Stimulated activated CD4-positive, alpha-beta T cell treated with anti-CD3 and anti-CD28 coated beads, Interleukin-15, amount 100 ng/mL, for 1 hour (primary cell): ENCODE results near the gene COX4I2.
"Not testable (repeated sequence)": the region's sequence is repeated elsewhere in the genome, so short reads cannot be mapped to it uniquely, and the experiment has no call there.

Experiments used
- DNase-seq, 2 donors: peaks; one replicate each; pipeline ENCODE4 v3.0.0-alpha.2; 2020; ENCODE audit warnings: low read depth in 1 of 2, low spot score in 1 of 2

Gene COX4I2

DNA sequence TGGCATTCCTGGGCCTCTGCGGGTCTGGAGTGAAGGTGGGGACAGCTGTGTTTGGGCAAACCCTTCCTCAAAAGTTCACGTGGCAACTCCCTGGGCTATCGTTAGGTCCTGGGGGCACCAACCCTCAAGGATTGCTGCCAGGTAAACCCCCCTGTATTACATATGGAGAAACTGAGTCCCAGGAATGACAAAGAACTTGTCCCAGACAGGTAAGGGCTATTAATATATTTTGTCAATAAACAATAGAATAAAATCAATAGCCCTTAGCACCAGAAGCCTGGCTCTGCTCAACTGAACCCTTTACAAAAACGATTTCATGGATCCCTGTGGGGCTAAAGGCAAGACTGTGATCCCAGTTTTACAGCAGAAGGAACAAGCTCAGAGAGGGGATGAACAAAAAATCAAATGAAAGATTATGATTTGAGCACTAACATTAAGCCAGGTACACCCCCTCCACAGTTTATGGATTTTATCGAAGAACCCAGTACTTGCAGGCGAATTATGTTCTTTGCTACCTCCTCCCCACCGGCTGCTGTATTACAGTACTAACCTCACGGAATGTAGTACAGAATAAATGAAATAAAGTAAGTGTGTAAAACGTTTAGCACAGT lies 30.0 kb upstream of the COX4I2 start:
- no peak for DNase-seq

GRCh38 chr20:31608251-31608945 lies 29.3 kb upstream of the COX4I2 start:
- no peak for DNase-seq

DNA sequence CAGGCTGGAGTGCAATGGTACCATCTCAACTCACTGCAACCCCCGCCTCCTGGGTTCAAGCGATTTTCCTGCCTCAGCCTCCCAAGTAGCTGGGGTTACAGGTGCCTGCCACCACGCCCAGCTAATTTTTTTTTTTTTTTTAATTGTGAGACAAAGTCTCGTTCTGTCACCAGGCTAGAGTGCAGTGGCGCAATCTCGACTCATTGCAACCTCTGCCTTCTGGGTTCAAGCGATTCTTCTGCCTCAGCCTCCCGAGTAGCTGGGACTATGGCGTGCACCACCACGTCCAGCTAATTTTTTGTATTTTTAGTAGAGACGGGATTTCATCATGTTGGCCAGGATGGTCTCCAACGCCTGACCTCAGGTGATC lies 25.5 kb upstream of the COX4I2 start:
- DNase-seq = not testable (repeated sequence)

- DNase-seq = no peak
Measured at GRCh38 chr20:31615416-31615815, 22.3 kb upstream of the COX4I2 start.

GRCh38 chr20:31617432-31618104 lies 20.1 kb upstream of the COX4I2 start:
- no peak for DNase-seq

- no peak for DNase-seq
Measured at GRCh38 chr20:31620246-31620645, 17.5 kb upstream of the COX4I2 start.

- DNase-seq = not testable (repeated sequence)
Measured at GRCh38 chr20:31623123-31623505, 14.6 kb upstream of the COX4I2 start.

DNA sequence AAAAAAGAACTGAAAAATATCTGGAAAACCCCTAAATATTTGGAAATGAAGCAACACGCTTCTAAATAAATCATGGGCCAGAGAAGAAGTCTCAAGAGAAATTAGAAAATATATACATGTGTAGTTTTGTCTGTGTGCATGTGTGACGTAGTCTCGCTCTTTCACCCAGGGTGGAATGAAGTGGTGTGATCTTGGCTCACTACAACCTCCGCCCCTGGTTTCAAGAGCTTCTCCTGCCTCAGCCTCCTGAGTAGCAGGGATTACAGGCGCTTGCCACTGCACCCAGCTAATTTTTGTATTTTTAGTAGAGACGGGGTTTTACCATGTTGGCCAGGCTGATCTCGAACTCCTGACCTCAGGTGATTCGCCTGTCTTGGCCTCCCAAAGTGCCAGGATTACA lies 11.2 kb upstream of the COX4I2 start:
- DNase-seq = not testable (repeated sequence)

- not testable (repeated sequence) for DNase-seq
Measured at GRCh38 chr20:31628057-31628456, 9.7 kb upstream of the COX4I2 start.

DNA sequence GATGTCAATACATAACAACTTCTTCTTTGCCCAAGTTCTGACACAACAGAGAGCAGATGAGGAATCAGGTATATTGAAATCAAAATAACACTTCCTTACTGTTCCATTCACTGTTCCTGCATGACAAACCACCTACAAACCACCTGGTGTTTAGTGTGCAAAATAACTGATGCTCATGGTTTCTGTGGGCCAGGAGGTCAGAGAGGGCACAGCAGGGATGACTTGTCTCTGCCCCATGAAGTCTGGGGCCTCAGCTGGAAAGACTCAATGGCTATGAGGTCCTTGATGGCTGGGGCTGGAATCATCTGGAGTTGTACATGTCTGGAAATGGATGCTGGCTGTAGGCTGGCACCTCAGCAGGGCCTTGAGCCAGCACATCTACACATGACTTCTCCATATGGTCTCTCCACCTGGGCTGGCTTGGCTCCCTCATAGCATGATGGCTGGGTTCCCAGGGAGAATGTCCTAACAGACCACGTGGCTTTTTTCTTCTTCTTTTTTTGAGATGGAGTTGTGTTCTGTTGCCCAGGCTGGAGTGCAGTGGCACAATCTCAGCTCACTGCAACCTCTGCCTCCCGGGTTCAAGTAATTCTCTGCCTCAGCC lies 7.4 kb upstream of the COX4I2 start:
- DNase-seq = no peak

DNA sequence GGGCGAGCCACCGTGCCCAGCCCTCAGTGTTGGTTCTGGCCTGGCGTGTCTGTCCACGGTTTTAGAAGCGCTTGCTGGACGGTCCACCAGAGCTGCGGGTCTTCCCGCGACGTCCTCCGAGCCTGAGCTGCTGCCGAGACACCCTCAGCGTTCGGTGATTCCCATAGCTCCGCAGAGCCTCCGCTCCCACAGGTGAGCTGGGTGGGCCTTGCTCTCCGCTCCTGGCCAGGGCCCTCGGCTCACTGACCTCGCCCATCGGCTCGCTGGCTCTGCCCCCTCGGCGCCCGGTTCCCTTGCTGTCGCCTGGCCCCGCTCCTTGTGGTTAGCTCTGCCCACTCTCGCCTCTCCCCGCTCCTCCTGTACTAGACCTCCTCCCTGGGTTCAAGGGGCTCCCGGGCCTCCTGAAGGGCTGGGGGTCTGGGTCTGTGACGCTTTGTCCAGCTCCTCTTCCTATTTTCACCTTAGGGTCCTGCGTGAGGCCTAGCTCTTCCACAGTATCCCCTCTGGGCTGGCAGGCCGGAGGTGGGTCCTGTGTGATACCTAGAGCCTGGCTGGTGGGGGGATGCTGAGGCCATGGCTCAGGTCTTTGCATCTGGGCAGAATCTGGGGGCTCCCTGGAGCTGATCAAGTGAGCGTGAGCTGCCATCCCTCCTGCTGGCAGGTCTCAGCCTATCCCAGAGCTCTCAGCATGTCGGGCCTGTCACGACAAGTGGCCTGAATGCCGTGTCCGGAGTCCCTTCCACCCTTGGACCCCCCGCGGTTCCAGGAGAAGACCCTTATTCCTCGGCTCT lies 5.0 kb upstream of the COX4I2 start:
- DNase-seq = no peak

- DNase-seq = no peak
Measured at GRCh38 chr20:31633339-31633914, 4.3 kb upstream of the COX4I2 start.

- no peak for DNase-seq
Measured at GRCh38 chr20:31638317-31638716, 605 bp downstream of the COX4I2 start.

- no peak for DNase-seq
Measured at GRCh38 chr20:31638816-31639215, 1.1 kb downstream of the COX4I2 start.

GRCh38 chr20:31640259-31640658 lies 2.5 kb downstream of the COX4I2 start:
- DNase-seq = no peak

- DNase-seq = no peak
Measured at GRCh38 chr20:31641391-31641790, 3.7 kb downstream of the COX4I2 start.

GRCh38 chr20:31642837-31643236 lies 5.1 kb downstream of the COX4I2 start:
- no peak for DNase-seq

DNA sequence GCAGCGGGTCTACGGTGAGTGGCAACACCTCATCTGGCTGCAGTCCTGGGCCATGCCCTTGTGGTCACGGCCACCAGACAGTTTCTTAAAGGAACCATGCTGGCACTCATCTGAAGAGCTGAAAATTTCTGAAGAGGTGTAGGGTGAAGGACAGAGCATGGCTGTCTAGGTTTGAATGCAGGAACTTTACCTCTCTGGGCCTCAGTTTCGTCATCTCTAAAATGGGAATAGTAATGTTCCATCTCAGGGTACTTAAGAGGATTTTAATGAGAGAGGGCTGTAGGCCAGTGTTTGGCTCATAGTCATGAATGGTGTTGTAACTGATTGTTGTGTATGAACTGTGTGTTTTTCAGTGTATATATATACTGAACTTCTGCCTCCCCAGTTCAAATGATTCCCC lies 5.8 kb downstream of the COX4I2 start:
- no peak for DNase-seq

DNA sequence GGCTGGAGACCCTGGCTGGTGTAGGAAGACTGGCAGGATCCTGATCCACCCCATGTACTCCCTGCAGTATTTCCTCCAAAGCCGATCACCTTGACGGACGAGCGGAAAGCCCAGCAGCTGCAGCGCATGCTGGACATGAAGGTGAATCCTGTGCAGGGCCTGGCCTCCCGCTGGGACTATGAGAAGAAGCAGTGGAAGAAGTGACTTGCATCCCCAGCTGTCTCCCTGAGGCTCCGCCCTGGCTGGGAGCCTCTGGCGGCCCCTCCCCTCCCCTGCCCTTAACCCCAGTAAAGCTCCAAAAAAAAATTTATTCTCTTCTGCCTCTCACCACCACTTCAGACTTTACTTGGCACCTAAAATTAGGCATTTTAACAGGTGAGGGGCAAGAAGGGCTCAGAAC lies 7.0 kb downstream of the COX4I2 start:
- DNase-seq = no peak

DNA sequence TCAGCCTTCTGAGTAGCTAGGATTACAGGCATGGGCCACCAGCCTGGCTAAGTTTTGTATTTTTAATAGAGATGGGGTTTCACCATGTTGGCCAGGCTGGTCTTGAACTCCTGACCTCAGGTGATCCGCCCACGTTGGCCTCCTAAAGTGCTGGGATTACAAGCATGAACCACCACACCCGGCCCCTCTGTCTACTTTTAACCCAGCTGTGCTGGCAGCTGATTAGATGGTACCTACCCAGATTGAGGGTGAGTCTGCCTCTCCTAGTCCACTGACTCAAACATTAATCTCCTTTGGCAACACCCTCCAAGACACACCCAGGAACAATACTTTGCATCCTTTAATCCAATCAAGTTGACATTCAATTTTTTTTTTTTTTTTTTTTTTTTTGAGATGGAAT lies 10.4 kb downstream of the COX4I2 start:
- not testable (repeated sequence) for DNase-seq

- no peak for DNase-seq
Measured at GRCh38 chr20:31652917-31653396, 15.2 kb downstream of the COX4I2 start.
